Measurements from ENCODE around the gene MORF4L1.

Gene MORF4L1

DNA sequence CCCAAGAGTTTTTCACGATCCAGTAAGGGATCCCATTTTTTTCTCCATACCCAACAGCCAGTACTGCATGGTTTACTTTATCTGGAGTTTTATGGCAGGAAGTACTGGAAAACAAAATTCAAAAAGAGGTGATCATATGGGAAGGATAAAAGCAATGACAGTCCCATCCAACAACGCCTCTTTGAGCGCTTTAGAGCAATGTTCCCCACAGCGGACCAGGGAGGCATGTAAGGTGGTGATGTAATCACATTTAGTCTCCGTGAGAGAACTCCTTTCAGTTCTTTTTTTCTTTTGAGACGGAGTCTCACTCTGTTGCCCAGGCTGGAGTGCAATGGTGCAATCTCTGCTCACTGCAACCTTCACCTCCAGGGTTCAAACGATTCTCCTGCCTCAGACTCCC lies 50.3 kb downstream of the MORF4L1 start:
- Histone ChIP-seq H2BK12ac (ENCODE audit: low read length) (no peak overlapping the region), H3K4me1 (ENCODE audit: control insufficient read depth in 1 of 2, insufficient read depth in 2 of 2, low read length in 2 of 2) (no peaks in the 10 kb centered on the region), H2AFZ (ENCODE audit: insufficient read depth, low read length, poor library complexity) (no peak overlapping the region), H3K36me3 (ENCODE audit: control insufficient read depth in 1 of 2, insufficient read depth in 2 of 2, low read length in 2 of 2) (peaks cover 38 to 53% of the 10 kb centered on the region in 2 experiments), H3K79me2 (ENCODE audit: control insufficient read depth, insufficient read depth, low read length, poor library complexity) (no peaks in the 10 kb centered on the region), H3K18ac (ENCODE audit: low read length) (no peak overlapping the region), H3K27ac (ENCODE audit: low read depth, low read length) (no peak overlapping the region), H3K27me3 (ENCODE audit: insufficient read depth, low read length) (no peaks in the 10 kb centered on the region), H3K4me2 (ENCODE audit: low read length) (no peak overlapping the region), H3K14ac (ENCODE audit: low read length) (no peak overlapping the region), H4K91ac (ENCODE audit: low read depth, low read length) (no peak overlapping the region), H2AK5ac (ENCODE audit: low read length) (no peak overlapping the region), H3K9me3 (ENCODE audit: insufficient read depth, low read depth, low read length) (peaks cover 1% of the 10 kb centered on the region), H3K79me1 (ENCODE audit: low read length) (no peaks in the 10 kb centered on the region), H2BK120ac (ENCODE audit: insufficient read depth, low read length, poor library complexity) (no peak overlapping the region), H3K23ac (ENCODE audit: low read length) (no peak overlapping the region), H3K4me3 (ENCODE audit: low read depth, low read length) (no peak overlapping the region), H4K12ac (ENCODE audit: low read depth, low read length) (no peak overlapping the region), H3K9ac (ENCODE audit: low read length) (no peak overlapping the region), H4K8ac (ENCODE audit: low read depth, low read length) (no peak overlapping the region), H3K4ac (ENCODE audit: low read depth, low read length) (no peak overlapping the region), H2BK5ac (ENCODE audit: low read depth, low read length, poor library complexity) (no peak overlapping the region)
- DNase-seq: no peak
- no CpG with 5 or more reads among the region's 7 CpGs for WGBS (ENCODE audit: extremely low coverage, insufficient coverage, insufficient read length)

DNA sequence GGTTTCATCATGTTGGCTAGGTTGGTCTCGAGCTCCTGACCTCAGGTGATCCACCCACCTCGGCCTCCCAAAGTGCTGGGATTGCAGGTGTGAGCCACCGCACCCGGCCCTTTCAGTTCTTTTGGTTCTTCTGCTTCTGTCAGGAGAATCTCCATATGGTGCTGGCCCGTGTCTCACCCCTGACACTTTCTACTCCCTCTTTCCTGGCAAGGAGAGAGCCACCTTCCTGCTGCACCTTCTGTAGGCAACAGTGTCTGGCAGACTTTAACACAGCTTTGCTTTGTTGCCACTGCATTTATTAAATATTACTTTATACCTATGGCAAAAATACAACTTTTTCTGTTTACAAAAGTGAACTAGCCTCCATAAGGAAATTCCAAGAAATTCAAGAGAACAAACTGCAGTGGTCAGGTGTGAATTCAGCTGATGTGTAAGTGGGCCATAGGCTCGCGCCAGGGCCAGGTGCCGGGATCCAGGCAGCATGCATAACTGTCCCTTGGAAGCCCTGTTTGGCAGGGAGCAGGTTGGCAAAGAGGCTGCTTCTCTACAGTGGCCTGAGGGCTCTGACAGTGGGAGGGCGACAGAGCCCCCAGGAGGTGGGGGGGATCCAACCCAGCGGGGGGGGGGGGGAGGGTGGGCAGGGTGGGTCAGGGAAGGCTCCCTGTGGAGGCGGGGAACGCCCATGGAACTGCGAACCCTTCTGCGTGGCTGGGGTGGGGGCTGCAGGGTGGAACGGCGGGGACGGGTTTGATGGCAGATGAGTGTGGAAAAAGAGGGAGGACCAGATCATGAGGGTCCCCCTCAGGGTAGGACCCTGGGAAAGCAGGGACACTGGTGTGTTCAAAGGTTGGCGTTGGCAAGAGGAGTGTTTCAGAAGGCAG lies 51.0 kb downstream of the MORF4L1 start:
- no peak overlapping the region for H3K4me3 ChIP-seq (ENCODE audit: low read depth, low read length)
- no peak overlapping the region for H3K4ac ChIP-seq (ENCODE audit: low read depth, low read length)
- no peaks in the 10 kb centered on the region for H3K79me1 ChIP-seq (ENCODE audit: low read length)
- H4K12ac ChIP-seq (ENCODE audit: low read depth, low read length): no peak overlapping the region
- no peak overlapping the region for H2AK5ac ChIP-seq (ENCODE audit: low read length)
- H4K91ac ChIP-seq (ENCODE audit: low read depth, low read length): no peak overlapping the region
- no peaks in the 10 kb centered on the region for H3K27me3 ChIP-seq (ENCODE audit: insufficient read depth, low read length)
- H3K27ac ChIP-seq (ENCODE audit: low read depth, low read length): no peak overlapping the region
- H3K4me1 ChIP-seq (ENCODE audit: control insufficient read depth in 1 of 2, insufficient read depth in 2 of 2, low read length in 2 of 2): no peaks in the 10 kb centered on the region
- WGBS (ENCODE audit: extremely low coverage, insufficient coverage, insufficient read length): no CpG with 5 or more reads among the region's 18 CpGs
- H2BK12ac ChIP-seq (ENCODE audit: low read length): no peak overlapping the region
- H2BK120ac ChIP-seq (ENCODE audit: insufficient read depth, low read length, poor library complexity): no peak overlapping the region
- no peak overlapping the region for H2AFZ ChIP-seq (ENCODE audit: insufficient read depth, low read length, poor library complexity)
- no peak overlapping the region for H3K14ac ChIP-seq (ENCODE audit: low read length)
- no peak for DNase-seq
- H3K9ac ChIP-seq (ENCODE audit: low read length): no peak overlapping the region
- peaks cover 1% of the 10 kb centered on the region for H3K9me3 ChIP-seq (ENCODE audit: insufficient read depth, low read depth, low read length)
- no peak overlapping the region for H3K23ac ChIP-seq (ENCODE audit: low read length)
- no peak overlapping the region for H4K8ac ChIP-seq (ENCODE audit: low read depth, low read length)
- H3K4me2 ChIP-seq (ENCODE audit: low read length): no peak overlapping the region
- H2BK5ac ChIP-seq (ENCODE audit: low read depth, low read length, poor library complexity): no peak overlapping the region
- no peaks in the 10 kb centered on the region for H3K79me2 ChIP-seq (ENCODE audit: control insufficient read depth, insufficient read depth, low read length, poor library complexity)
- H3K18ac ChIP-seq (ENCODE audit: low read length): no peak overlapping the region
- peaks cover 38 to 51% of the 10 kb centered on the region in 2 experiments for H3K36me3 ChIP-seq (ENCODE audit: control insufficient read depth in 1 of 2, insufficient read depth in 2 of 2, low read length in 2 of 2)

DNA sequence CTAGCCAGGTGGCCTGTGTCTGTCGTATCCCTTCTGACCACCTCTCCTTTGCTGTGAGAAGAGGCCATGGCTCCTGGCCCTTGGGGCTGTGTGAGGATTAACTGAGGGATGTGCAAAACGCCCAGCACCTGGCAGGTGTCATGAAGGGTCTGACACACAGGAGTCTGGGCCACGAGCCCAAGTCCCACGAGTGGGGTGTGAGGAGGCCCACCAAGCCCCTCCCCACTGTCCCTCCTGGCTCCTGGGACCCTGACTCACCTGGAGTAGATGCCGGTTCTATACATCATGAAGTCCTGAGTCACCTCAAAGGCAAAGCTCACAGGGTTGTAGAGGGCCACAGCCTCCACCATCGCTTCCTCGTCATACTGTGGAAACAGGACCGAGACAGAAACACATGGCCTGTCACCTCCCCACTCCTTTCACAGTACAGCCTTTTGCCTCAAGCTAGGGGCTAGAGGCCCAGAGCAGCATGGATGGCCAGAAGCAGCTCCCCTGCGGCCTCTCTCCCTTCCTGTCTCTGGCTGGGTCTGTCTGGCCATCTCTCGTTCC lies 52.5 kb downstream of the MORF4L1 start:
- H3K27me3 ChIP-seq (ENCODE audit: insufficient read depth, low read length): no peaks in the 10 kb centered on the region

DNA sequence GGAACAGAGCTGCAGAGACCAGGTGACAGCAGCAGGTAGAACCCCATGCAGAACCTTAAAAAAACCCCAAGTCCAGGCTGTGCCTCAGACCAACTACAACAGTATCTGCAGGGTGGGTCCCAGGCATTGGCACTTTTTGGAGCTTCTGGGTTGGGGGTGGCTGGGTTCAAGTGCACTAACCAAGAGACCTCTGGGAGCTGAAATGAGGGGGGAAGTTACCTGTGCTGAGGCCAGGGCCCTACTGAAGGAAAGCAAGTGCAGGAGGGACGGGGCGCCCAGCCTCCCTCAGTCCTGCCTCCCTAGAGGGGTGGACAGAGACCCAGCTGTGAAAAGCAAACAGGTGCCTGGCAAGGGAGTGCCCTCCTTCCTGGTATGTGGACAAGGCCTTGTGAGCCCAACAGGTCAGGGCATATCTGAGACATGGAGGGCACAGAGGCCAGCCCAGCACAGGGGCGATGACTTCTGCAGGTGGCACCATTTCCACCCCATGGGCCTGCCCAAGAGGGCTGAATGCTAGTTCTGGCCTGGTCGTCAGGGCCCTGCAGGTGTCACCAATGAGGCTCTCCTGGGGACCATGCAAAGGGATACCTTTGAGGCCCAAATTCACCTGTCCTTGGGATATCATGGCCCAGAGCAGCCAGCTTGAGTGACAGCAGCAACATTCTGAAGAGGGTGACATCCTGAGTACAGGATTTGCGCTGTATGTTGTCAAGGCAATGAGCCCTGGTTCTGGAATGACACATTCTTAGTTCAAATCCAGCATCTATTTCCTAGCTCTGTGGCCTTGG lies 53.5 kb downstream of the MORF4L1 start:
- peaks cover 1% of the 10 kb centered on the region for H3K9me3 ChIP-seq (ENCODE audit: insufficient read depth, low read depth, low read length)
- no peak overlapping the region for H4K91ac ChIP-seq (ENCODE audit: low read depth, low read length)
- no peak overlapping the region for H3K14ac ChIP-seq (ENCODE audit: low read length)
- no peak overlapping the region for H3K4me2 ChIP-seq (ENCODE audit: low read length)
- H3K9ac ChIP-seq (ENCODE audit: low read length): no peak overlapping the region
- no peak overlapping the region for H4K8ac ChIP-seq (ENCODE audit: low read depth, low read length)
- H3K79me2 ChIP-seq (ENCODE audit: control insufficient read depth, insufficient read depth, low read length, poor library complexity): no peaks in the 10 kb centered on the region
- H2BK120ac ChIP-seq (ENCODE audit: insufficient read depth, low read length, poor library complexity): no peak overlapping the region
- H3K4me1 ChIP-seq (ENCODE audit: control insufficient read depth in 1 of 2, insufficient read depth in 2 of 2, low read length in 2 of 2): no peaks in the 10 kb centered on the region
- H3K36me3 ChIP-seq (ENCODE audit: control insufficient read depth in 1 of 2, insufficient read depth in 2 of 2, low read length in 2 of 2): peaks cover 34 to 46% of the 10 kb centered on the region in 2 experiments
- no peak overlapping the region for H4K12ac ChIP-seq (ENCODE audit: low read depth, low read length)
- H3K4ac ChIP-seq (ENCODE audit: low read depth, low read length): no peak overlapping the region
- H3K27ac ChIP-seq (ENCODE audit: low read depth, low read length): no peak overlapping the region
- DNase-seq: no peak
- no peak overlapping the region for H3K4me3 ChIP-seq (ENCODE audit: low read depth, low read length)
- no peak overlapping the region for H2BK5ac ChIP-seq (ENCODE audit: low read depth, low read length, poor library complexity)
- no peaks in the 10 kb centered on the region for H3K27me3 ChIP-seq (ENCODE audit: insufficient read depth, low read length)
- WGBS (ENCODE audit: extremely low coverage, insufficient coverage, insufficient read length): no CpG with 5 or more reads among the region's 5 CpGs
- H3K79me1 ChIP-seq (ENCODE audit: low read length): no peaks in the 10 kb centered on the region
- no peak overlapping the region for H3K23ac ChIP-seq (ENCODE audit: low read length)
- H3K18ac ChIP-seq (ENCODE audit: low read length): no peak overlapping the region
- no peak overlapping the region for H2BK12ac ChIP-seq (ENCODE audit: low read length)
- H2AK5ac ChIP-seq (ENCODE audit: low read length): no peak overlapping the region
- H2AFZ ChIP-seq (ENCODE audit: insufficient read depth, low read length, poor library complexity): no peak overlapping the region

More for the DNA sequence above, 52.5 kb downstream of the MORF4L1 start:
- no peak for DNase-seq
- H3K4me3 ChIP-seq (ENCODE audit: low read depth, low read length): no peak overlapping the region
- H3K18ac ChIP-seq (ENCODE audit: low read length): no peak overlapping the region
- no peak overlapping the region for H3K14ac ChIP-seq (ENCODE audit: low read length)
- no peak overlapping the region for H2AFZ ChIP-seq (ENCODE audit: insufficient read depth, low read length, poor library complexity)
- no peak overlapping the region for H4K91ac ChIP-seq (ENCODE audit: low read depth, low read length)
- H2BK12ac ChIP-seq (ENCODE audit: low read length): no peak overlapping the region
- H3K27ac ChIP-seq (ENCODE audit: low read depth, low read length): no peak overlapping the region
- no peak overlapping the region for H3K23ac ChIP-seq (ENCODE audit: low read length)
- no peak overlapping the region for H4K12ac ChIP-seq (ENCODE audit: low read depth, low read length)
- H3K9ac ChIP-seq (ENCODE audit: low read length): no peak overlapping the region
- peaks cover 1% of the 10 kb centered on the region for H3K9me3 ChIP-seq (ENCODE audit: insufficient read depth, low read depth, low read length)
- no peak overlapping the region for H4K8ac ChIP-seq (ENCODE audit: low read depth, low read length)
- H3K4me1 ChIP-seq (ENCODE audit: control insufficient read depth in 1 of 2, insufficient read depth in 2 of 2, low read length in 2 of 2): no peaks in the 10 kb centered on the region
- no peaks in the 10 kb centered on the region for H3K79me1 ChIP-seq (ENCODE audit: low read length)
- no peak overlapping the region for H2BK5ac ChIP-seq (ENCODE audit: low read depth, low read length, poor library complexity)
- peaks cover 35 to 47% of the 10 kb centered on the region in 2 experiments for H3K36me3 ChIP-seq (ENCODE audit: control insufficient read depth in 1 of 2, insufficient read depth in 2 of 2, low read length in 2 of 2)
- no peaks in the 10 kb centered on the region for H3K79me2 ChIP-seq (ENCODE audit: control insufficient read depth, insufficient read depth, low read length, poor library complexity)
- no peak overlapping the region for H2BK120ac ChIP-seq (ENCODE audit: insufficient read depth, low read length, poor library complexity)
- no peak overlapping the region for H3K4ac ChIP-seq (ENCODE audit: low read depth, low read length)
- H3K4me2 ChIP-seq (ENCODE audit: low read length): no peak overlapping the region
- no peak overlapping the region for H2AK5ac ChIP-seq (ENCODE audit: low read length)
- WGBS (ENCODE audit: extremely low coverage, insufficient coverage, insufficient read length): no CpG with 5 or more reads among the region's 10 CpGs
